Measurements from ENCODE around the gene CHKA. TPM values are rescaled to one million over a fixed set of nuclear protein-coding genes. Genes with fewer than 3 reads are reported as not detected.

The CHKA gene
- total RNA-seq, 6 experiments from 2014 or later, result 6.8 to 9.2 (median 7.8) TPM

GRCh38 chr11:68018730-68019190 is 102.4 kb downstream of the CHKA start:
- Mint-ChIP-seq H3K27ac (peak overlapping the region; percentile 42; the same call in 1 of the 2 replicates), H3K4me3 (no peak overlapping the region), H3K4me1 (ENCODE audit: low read depth) (peaks cover 40% of the 10 kb centered on the region), H3K9me3 (no peaks in the 10 kb centered on the region), H3K27me3 (ENCODE audit: insufficient read depth) (peaks cover 20% of the 10 kb centered on the region), H3K36me3 (ENCODE audit: low read depth) (no peaks in the 10 kb centered on the region; the same call in none of the 2 replicates)
- TF ChIP-seq CTCF (IDR thresholded peaks at IDR 0.05), result no peak
- DNase-seq, result no peak

GRCh38 chr11:68017980-68018729 is 103.0 kb downstream of the CHKA start:
- Mint-ChIP-seq H3K4me3 (no peak overlapping the region), H3K36me3 (ENCODE audit: low read depth) (peaks cover 4% of the 10 kb centered on the region), H3K4me1 (ENCODE audit: low read depth) (peaks cover 46% of the 10 kb centered on the region)

GRCh38 chr11:68016904-68017817 is 104.0 kb downstream of the CHKA start:
- Mint-ChIP-seq H3K4me1 (ENCODE audit: low read depth) (peaks cover 56% of the 10 kb centered on the region), H3K27me3 (ENCODE audit: insufficient read depth) (peaks cover 24% of the 10 kb centered on the region), H3K9me3 (no peaks in the 10 kb centered on the region), H3K27ac (peak overlapping the region; percentile 58), H3K4me3 (no peak overlapping the region), H3K36me3 (ENCODE audit: low read depth) (peaks cover 5% of the 10 kb centered on the region)
- TF ChIP-seq CTCF (IDR thresholded peaks at IDR 0.05), result no peak
- no peak for DNase-seq

More at GRCh38 chr11:68017980-68018729, 103.0 kb downstream of the CHKA start:
- Mint-ChIP-seq H3K27ac (peak overlapping the region; percentile 43; the same call in 1 of the 2 replicates), H3K27me3 (ENCODE audit: insufficient read depth) (peaks cover 24% of the 10 kb centered on the region), H3K9me3 (no peaks in the 10 kb centered on the region)
- no peak for TF ChIP-seq CTCF (IDR thresholded peaks at IDR 0.05)
- DNase-seq, result no peak

- no peak for DNase-seq
- Mint-ChIP-seq H3K27me3 (ENCODE audit: insufficient read depth) (peaks cover 24% of the 10 kb centered on the region), H3K27ac (peak overlapping the region; percentile 58), H3K4me3 (no peak overlapping the region), H3K36me3 (ENCODE audit: low read depth) (peaks cover 5% of the 10 kb centered on the region), H3K4me1 (ENCODE audit: low read depth) (peaks cover 64% of the 10 kb centered on the region), H3K9me3 (no peaks in the 10 kb centered on the region)
- no peak for TF ChIP-seq CTCF (IDR thresholded peaks at IDR 0.05)
Observed at GRCh38 chr11:68016161-68016903, 104.9 kb downstream of the CHKA start.

GRCh38 chr11:68015467-68015866 is 105.7 kb downstream of the CHKA start:
- Mint-ChIP-seq H3K4me3 (no peak overlapping the region), H3K4me1 (ENCODE audit: low read depth) (peaks cover 68% of the 10 kb centered on the region), H3K36me3 (ENCODE audit: low read depth) (peaks cover 5% of the 10 kb centered on the region), H3K27me3 (ENCODE audit: insufficient read depth) (peaks cover 20% of the 10 kb centered on the region), H3K27ac (no peak overlapping the region), H3K9me3 (no peaks in the 10 kb centered on the region)
- no peak for DNase-seq
- no peak for TF ChIP-seq CTCF (IDR thresholded peaks at IDR 0.05)

Data from HFFc6 (cell line).